Measurements from ENCODE around the gene ATP8B4.
"Not testable (repeated sequence)": the region's sequence is repeated elsewhere in the genome, so short reads cannot be mapped to it uniquely, and the experiment has no call there.

The ATP8B4 gene

GRCh38 chr15:50107157-50107556 lies 11.9 kb downstream of the ATP8B4 start:
- no peak for DNase-seq

GRCh38 chr15:50106457-50106856 lies 12.6 kb downstream of the ATP8B4 start:
- DNase-seq: no peak

GRCh38 chr15:50100486-50100885 lies 18.5 kb downstream of the ATP8B4 start:
- DNase-seq: no peak

- DNase-seq: no peak
These were observed 20.5 kb downstream of the ATP8B4 start for GRCh38 chr15:50098545-50098944.

- no peak for DNase-seq
These were observed 22.9 kb downstream of the ATP8B4 start for GRCh38 chr15:50095938-50096821.

GRCh38 chr15:50089386-50089785 lies 29.6 kb downstream of the ATP8B4 start:
- DNase-seq: not testable (repeated sequence)

- no peak for DNase-seq
These were observed 34.1 kb downstream of the ATP8B4 start for GRCh38 chr15:50084932-50085331.

GRCh38 chr15:50083424-50084025 lies 35.5 kb downstream of the ATP8B4 start:
- DNase-seq: no peak

GRCh38 chr15:50082066-50082465 lies 37.0 kb downstream of the ATP8B4 start:
- no peak for DNase-seq

GRCh38 chr15:50077651-50078050 lies 41.4 kb downstream of the ATP8B4 start:
- DNase-seq: no peak

- no peak for DNase-seq
These were observed 41.9 kb downstream of the ATP8B4 start for GRCh38 chr15:50077176-50077575.

- no peak for DNase-seq
These were observed 43.7 kb downstream of the ATP8B4 start for GRCh38 chr15:50075319-50075718.

GRCh38 chr15:50071551-50072258 lies 47.3 kb downstream of the ATP8B4 start:
- DNase-seq: no peak

- no peak for DNase-seq
These were observed 51.0 kb downstream of the ATP8B4 start for GRCh38 chr15:50068016-50068415.

- no peak for DNase-seq
These were observed 51.8 kb downstream of the ATP8B4 start for GRCh38 chr15:50067254-50067653.

- no peak for DNase-seq
These were observed 52.4 kb downstream of the ATP8B4 start for GRCh38 chr15:50066666-50067065.

- DNase-seq: no peak
These were observed 52.8 kb downstream of the ATP8B4 start for GRCh38 chr15:50066202-50066601.

GRCh38 chr15:50065279-50065678 lies 53.8 kb downstream of the ATP8B4 start:
- no peak for DNase-seq

GRCh38 chr15:50064673-50065072 lies 54.4 kb downstream of the ATP8B4 start:
- no peak for DNase-seq

- no peak for DNase-seq
These were observed 55.8 kb downstream of the ATP8B4 start for GRCh38 chr15:50063226-50063625.

GRCh38 chr15:50061503-50061902 lies 57.5 kb downstream of the ATP8B4 start:
- no peak for DNase-seq

- DNase-seq: no peak
These were observed 59.1 kb downstream of the ATP8B4 start for GRCh38 chr15:50059883-50060282.

GRCh38 chr15:50059203-50059772 lies 59.7 kb downstream of the ATP8B4 start:
- DNase-seq: no peak
